HepG2 (cell line): Measurements from ENCODE around the gene OAF. TPM values are rescaled to one million over a fixed set of nuclear protein-coding genes. Genes with fewer than 3 reads are reported as not detected.

Experiments
- CHCHD3 ChIP-seq: sonication (generic); formaldehyde crosslinking; IDR thresholded peaks from 2 replicates; pipeline ENCODE4 v1.8.0; 2022; ENCODE audit warnings: mild to moderate bottlenecking, missing genetic modification reagents, moderate library complexity
- DNMT1 ChIP-seq: sonication (generic); formaldehyde crosslinking; IDR thresholded peaks from 2 replicates; pipeline ENCODE4 v1.5.1; 2020; ENCODE audit warnings: mild to moderate bottlenecking, missing genetic modification reagents
- IRF2 ChIP-seq: IDR thresholded peaks from 2 replicates; pipeline ENCODE4 v1.6.1; 2018; ENCODE audit warnings: missing genetic modification reagents, missing compliant biosample characterization
- NAIF1 ChIP-seq: sonication (generic); formaldehyde crosslinking; IDR thresholded peaks from 2 replicates; pipeline ENCODE4 v1.5.0; 2020; ENCODE audit warnings: mild to moderate bottlenecking, missing genetic modification reagents, borderline replicate concordance
- RAD51 ChIP-seq: fragments of 450-650 bp; IDR thresholded peaks from 2 replicates; pipeline ENCODE4 v1.6.1; 2016; ENCODE audit warnings: borderline replicate concordance
- RORA ChIP-seq: sonication (generic); formaldehyde crosslinking; IDR thresholded peaks from 2 replicates; pipeline ENCODE4 v1.5.0; 2020; ENCODE audit warnings: mild to moderate bottlenecking, missing genetic modification reagents, moderate library complexity
- RXRB ChIP-seq: IDR thresholded peaks from 2 replicates; pipeline ENCODE4 v1.6.1; 2016; ENCODE audit warnings: borderline replicate concordance, missing genetic modification reagents, missing compliant biosample characterization
- SALL1 ChIP-seq: sonication (generic); formaldehyde crosslinking; IDR thresholded peaks from 2 replicates; pipeline ENCODE4 v1.8.0; 2022; ENCODE audit warnings: mild to moderate bottlenecking, missing genetic modification reagents
- SPEN ChIP-seq: sonication (generic); formaldehyde crosslinking; IDR thresholded peaks from 2 replicates; pipeline ENCODE4 v1.5.1; 2020; ENCODE audit warnings: low read depth, mild to moderate bottlenecking, missing genetic modification reagents
- ZBTB8A ChIP-seq: sonication (generic); formaldehyde crosslinking; IDR thresholded peaks from 2 replicates; pipeline ENCODE4 v1.4.0; 2020; ENCODE audit warnings: mild to moderate bottlenecking, low read depth, missing genetic modification reagents, borderline replicate concordance
- ZFP82 ChIP-seq: sonication (generic); formaldehyde crosslinking; IDR thresholded peaks from 2 replicates; pipeline ENCODE4 v1.5.1; 2020; ENCODE audit warnings: mild to moderate bottlenecking, missing genetic modification reagents, borderline replicate concordance
- ZNF788 ChIP-seq: sonication (generic); formaldehyde crosslinking; IDR thresholded peaks from 2 replicates; pipeline ENCODE4 v1.5.0; 2020; ENCODE audit warnings: mild to moderate bottlenecking, missing genetic modification reagents, borderline replicate concordance
- ZNF839 ChIP-seq: sonication (generic); formaldehyde crosslinking; IDR thresholded peaks from 2 replicates; pipeline ENCODE4 v1.4.0; 2020; ENCODE audit warnings: missing genetic modification reagents, mild to moderate bottlenecking, borderline replicate concordance
- polyA plus RNA-seq, 8 experiments: library from polyadenylated mRNA; depleted of rRNA in 3 of 8; stranded (reverse) in 7 of 8; unstranded in 1 of 8; fragments of >200 nt; fragmentation: Illumina TruSeq in 4 of 8; extraction: Trizol in 4 of 8; gene quantifications; 2 replicates each; pipeline versions ENCODE4 v1.2.1 to v1.2.3, GENCODE V29; 2011 to 2016; ENCODE audit warnings: low read depth in 4 of 8, missing spikeins in 1 of 8, mixed read lengths in 1 of 8; ENCODE audit not compliant: insufficient read depth in 1 of 8
- total RNA-seq, 5 experiments: library from RNA; depleted of rRNA; stranded (reverse); fragments of >200 nt; fragmentation: Illumina TruSeq; extraction: Trizol; gene quantifications; 2 replicates each; pipeline ENCODE4 v1.2.3, GENCODE V29; 2016; ENCODE audit warnings: low read depth in 1 of 5
- TF ChIP-seq, protein P1 (sequence below): sonication (generic); formaldehyde crosslinking; IDR thresholded peaks from 2 replicates; pipeline ENCODE4 v1.4.0; 2020; ENCODE audit warnings: missing genetic modification reagents, borderline replicate concordance
- TF ChIP-seq, protein P2 (sequence below): sonication (generic); formaldehyde crosslinking; IDR thresholded peaks from 2 replicates; pipeline ENCODE4 v1.4.0; 2020; ENCODE audit warnings: mild to moderate bottlenecking, missing genetic modification reagents
- TF ChIP-seq, protein P3 (sequence below): sonication (generic); formaldehyde crosslinking; conservative IDR thresholded peaks from 2 replicates; pipeline ENCODE4 v1.5.0; 2020; ENCODE audit warnings: missing genetic modification reagents
- TF ChIP-seq, protein P4 (sequence below): IDR thresholded peaks from 2 replicates; pipeline ENCODE4 v1.6.1; 2016; ENCODE audit warnings: low read depth, borderline replicate concordance

OAF gene
- total and polyA plus RNA-seq, 2 of the 13 experiments (the other 11 are each of a cell fraction or from before 2014, with no cell fraction given), result 63.7 to 94.6 TPM

DNA sequence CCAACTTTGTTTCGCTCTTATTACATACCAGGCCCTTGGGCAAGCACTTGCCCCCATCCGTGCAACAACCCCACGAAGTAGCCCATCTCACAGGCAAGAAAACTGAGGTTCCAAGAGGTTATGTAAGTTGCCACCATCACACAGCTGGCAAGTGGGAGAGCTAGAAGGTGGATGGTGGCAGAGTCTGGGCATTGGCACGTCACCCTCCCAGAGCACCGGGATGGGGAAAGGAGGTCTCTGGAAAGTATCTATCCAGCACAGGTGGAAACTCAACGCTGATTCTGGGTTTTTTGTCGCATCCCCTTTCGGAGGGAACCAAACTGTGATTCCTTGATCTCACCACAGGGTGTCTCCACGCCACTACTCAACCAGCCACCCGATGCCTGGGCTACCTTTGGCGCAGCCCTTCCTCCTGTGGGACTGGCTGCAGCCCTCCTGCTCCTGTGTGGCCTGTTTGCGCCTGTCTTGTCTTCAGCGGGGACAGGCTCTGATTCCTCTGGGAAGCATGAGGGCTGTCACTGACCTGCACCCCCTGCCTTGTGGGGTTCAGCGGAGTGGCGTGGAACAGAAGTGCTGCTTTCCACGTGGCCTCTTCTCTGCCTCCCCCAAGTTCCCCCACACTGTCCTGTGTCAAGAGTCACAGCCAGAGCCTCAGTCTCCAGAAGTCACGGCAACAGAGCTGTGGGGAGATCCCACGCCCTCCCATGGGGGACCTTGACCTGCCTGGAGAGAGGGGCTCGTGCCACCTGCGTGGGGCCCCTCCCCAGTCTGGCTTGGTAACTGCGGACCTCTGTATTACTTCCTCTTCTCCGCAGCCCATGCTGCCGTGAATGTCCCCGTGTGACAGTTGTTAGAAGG is 38.5 kb upstream of the OAF start (continued):
- TF ChIP-seq, protein P1, sequence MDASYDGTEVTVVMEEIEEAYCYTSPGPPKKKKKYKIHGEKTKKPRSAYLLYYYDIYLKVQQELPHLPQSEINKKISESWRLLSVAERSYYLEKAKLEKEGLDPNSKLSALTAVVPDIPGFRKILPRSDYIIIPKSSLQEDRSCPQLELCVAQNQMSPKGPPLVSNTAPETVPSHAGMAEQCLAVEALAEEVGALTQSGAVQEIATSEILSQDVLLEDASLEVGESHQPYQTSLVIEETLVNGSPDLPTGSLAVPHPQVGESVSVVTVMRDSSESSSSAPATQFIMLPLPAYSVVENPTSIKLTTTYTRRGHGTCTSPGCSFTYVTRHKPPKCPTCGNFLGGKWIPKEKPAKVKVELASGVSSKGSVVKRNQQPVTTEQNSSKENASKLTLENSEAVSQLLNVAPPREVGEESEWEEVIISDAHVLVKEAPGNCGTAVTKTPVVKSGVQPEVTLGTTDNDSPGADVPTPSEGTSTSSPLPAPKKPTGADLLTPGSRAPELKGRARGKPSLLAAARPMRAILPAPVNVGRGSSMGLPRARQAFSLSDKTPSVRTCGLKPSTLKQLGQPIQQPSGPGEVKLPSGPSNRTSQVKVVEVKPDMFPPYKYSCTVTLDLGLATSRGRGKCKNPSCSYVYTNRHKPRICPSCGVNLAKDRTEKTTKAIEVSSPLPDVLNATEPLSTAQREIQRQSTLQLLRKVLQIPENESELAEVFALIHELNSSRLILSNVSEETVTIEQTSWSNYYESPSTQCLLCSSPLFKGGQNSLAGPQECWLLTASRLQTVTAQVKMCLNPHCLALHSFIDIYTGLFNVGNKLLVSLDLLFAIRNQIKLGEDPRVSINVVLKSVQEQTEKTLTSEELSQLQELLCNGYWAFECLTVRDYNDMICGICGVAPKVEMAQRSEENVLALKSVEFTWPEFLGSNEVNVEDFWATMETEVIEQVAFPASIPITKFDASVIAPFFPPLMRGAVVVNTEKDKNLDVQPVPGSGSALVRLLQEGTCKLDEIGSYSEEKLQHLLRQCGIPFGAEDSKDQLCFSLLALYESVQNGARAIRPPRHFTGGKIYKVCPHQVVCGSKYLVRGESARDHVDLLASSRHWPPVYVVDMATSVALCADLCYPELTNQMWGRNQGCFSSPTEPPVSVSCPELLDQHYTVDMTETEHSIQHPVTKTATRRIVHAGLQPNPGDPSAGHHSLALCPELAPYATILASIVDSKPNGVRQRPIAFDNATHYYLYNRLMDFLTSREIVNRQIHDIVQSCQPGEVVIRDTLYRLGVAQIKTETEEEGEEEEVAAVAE (CRISPR knock-in tag), result no peak
- TF ChIP-seq ZBTB8A, result no peak
- TF ChIP-seq, protein P2, sequence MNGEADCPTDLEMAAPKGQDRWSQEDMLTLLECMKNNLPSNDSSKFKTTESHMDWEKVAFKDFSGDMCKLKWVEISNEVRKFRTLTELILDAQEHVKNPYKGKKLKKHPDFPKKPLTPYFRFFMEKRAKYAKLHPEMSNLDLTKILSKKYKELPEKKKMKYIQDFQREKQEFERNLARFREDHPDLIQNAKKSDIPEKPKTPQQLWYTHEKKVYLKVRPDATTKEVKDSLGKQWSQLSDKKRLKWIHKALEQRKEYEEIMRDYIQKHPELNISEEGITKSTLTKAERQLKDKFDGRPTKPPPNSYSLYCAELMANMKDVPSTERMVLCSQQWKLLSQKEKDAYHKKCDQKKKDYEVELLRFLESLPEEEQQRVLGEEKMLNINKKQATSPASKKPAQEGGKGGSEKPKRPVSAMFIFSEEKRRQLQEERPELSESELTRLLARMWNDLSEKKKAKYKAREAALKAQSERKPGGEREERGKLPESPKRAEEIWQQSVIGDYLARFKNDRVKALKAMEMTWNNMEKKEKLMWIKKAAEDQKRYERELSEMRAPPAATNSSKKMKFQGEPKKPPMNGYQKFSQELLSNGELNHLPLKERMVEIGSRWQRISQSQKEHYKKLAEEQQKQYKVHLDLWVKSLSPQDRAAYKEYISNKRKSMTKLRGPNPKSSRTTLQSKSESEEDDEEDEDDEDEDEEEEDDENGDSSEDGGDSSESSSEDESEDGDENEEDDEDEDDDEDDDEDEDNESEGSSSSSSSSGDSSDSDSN (CRISPR knock-in tag), result peak; percentile 32; the same call in 1 of the 2 replicates
- peak; percentile 29; the same call in 1 of the 2 replicates for TF ChIP-seq RXRB (CRISPR knock-in tag)
- no peak for TF ChIP-seq NAIF1
- TF ChIP-seq, protein P3, sequence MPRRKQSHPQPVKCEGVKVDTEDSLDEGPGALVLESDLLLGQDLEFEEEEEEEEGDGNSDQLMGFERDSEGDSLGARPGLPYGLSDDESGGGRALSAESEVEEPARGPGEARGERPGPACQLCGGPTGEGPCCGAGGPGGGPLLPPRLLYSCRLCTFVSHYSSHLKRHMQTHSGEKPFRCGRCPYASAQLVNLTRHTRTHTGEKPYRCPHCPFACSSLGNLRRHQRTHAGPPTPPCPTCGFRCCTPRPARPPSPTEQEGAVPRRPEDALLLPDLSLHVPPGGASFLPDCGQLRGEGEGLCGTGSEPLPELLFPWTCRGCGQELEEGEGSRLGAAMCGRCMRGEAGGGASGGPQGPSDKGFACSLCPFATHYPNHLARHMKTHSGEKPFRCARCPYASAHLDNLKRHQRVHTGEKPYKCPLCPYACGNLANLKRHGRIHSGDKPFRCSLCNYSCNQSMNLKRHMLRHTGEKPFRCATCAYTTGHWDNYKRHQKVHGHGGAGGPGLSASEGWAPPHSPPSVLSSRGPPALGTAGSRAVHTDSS (CRISPR knock-in tag), result no peak
- TF ChIP-seq ZNF788 (CRISPR knock-in tag), result 0 out of 2 replicates have a peak, but pooled peaks have one; percentile 26
- peak; percentile 41; the same call in 1 of the 2 replicates for TF ChIP-seq SPEN
- TF ChIP-seq DNMT1 (CRISPR knock-in tag), result 0 out of 2 replicates have a peak, but pooled peaks have one; percentile 44
- 0 out of 2 replicates have a peak, but pooled peaks have one; percentile 19 for TF ChIP-seq IRF2
- peak; percentile 37; the same call in 1 of the 2 replicates for TF ChIP-seq SALL1 (CRISPR knock-in tag)
- TF ChIP-seq ZNF839 (CRISPR knock-in tag), result no peak
- TF ChIP-seq RAD51, result no peak
- no peak for TF ChIP-seq CHCHD3 (CRISPR knock-in tag)
- TF ChIP-seq RORA (CRISPR knock-in tag), result no peak
- TF ChIP-seq, protein P4, sequence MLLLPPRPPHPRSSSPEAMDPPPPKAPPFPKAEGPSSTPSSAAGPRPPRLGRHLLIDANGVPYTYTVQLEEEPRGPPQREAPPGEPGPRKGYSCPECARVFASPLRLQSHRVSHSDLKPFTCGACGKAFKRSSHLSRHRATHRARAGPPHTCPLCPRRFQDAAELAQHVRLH (CRISPR knock-in tag), result 0 out of 2 replicates have a peak, but pooled peaks have one; percentile 30
- no peak for TF ChIP-seq ZFP82 (CRISPR knock-in tag)
- TF ChIP-seq, all 625 proteins: peak for 53
